Posterior vena cava (tissue), 2 donors: ENCODE data around the gene UPP1. TPM values are rescaled to one million over a fixed set of nuclear protein-coding genes. Genes with fewer than 3 reads are reported as not detected.

Experiments used
- DNase-seq: peaks from one replicate; pipeline ENCODE4 v3.0.0-alpha.2; 2020; ENCODE audit warnings: low spot score
- intact Hi-C, 2 donors: fragments of 100-400 bp; cut with DNase I; formaldehyde crosslinking; loops; one replicate each; pipeline versions ENCODE4 v1.14.1 to v1.14.2; 2022 to 2023
- total RNA-seq, 2 donors: library from RNA; stranded (reverse); fragmentation: NEBNext Ultra II Directional; extraction: Animal tissue kit (Norgen Biotek cat#: 25700); gene quantifications; one replicate each; pipeline ENCODE4 v1.2.1, GENCODE V29; 2021
- donor health status: DM: yes; HTN: yes; CAD: no.
- donor health status: DM: yes; HTN: yes; CAD: no.

Gene UPP1
- total RNA-seq, 2 donors from 2014 or later = 25.5 to 25.9 TPM

GRCh38 chr7:48083114-48083830 is 5.8 kb upstream of the UPP1 start:
- DNase-seq = no peak
- intact Hi-C loops = no loop called here

- intact Hi-C loops = no loop called here
Observed at GRCh38 chr7:48084727-48085432, 4.2 kb upstream of the UPP1 start.

GRCh38 chr7:48085433-48085791 is 3.7 kb upstream of the UPP1 start:
- intact Hi-C loops = no loop called here
- DNase-seq = no peak

More at GRCh38 chr7:48084727-48085432, 4.2 kb upstream of the UPP1 start:
- DNase-seq = no peak

- intact Hi-C loops = no loop called here
- no peak for DNase-seq
Observed at GRCh38 chr7:48085942-48086341, 3.1 kb upstream of the UPP1 start.

GRCh38 chr7:48087349-48087748 is 1.7 kb upstream of the UPP1 start:
- DNase-seq = no peak
- intact Hi-C loops = no loop called here

- intact Hi-C loops = no loop called here
- peak; percentile 97 for DNase-seq
Observed at GRCh38 chr7:48088559-48089045, 463 bp upstream of the UPP1 start.

- intact Hi-C loops = no loop called here
- no peak for DNase-seq
Observed at GRCh38 chr7:48090095-48090805, 1.2 kb downstream of the UPP1 start.

GRCh38 chr7:48091506-48092433 is 2.7 kb downstream of the UPP1 start:
- intact Hi-C loops = no loop called here
- DNase-seq = no peak

GRCh38 chr7:48094861-48095293 is 5.8 kb downstream of the UPP1 start:
- no peak for DNase-seq
- intact Hi-C loops = no loop called here

- intact Hi-C loops = no loop called here
Observed at GRCh38 chr7:48096273-48096672, 7.2 kb downstream of the UPP1 start.

GRCh38 chr7:48097521-48098231 is 8.6 kb downstream of the UPP1 start:
- DNase-seq = no peak
- intact Hi-C loops = no loop called here

More at GRCh38 chr7:48096273-48096672, 7.2 kb downstream of the UPP1 start:
- no peak for DNase-seq

- intact Hi-C loops = no loop called here
- no peak for DNase-seq
Observed at GRCh38 chr7:48098846-48099245, 9.8 kb downstream of the UPP1 start.

GRCh38 chr7:48099781-48100180 is 10.7 kb downstream of the UPP1 start:
- no peak for DNase-seq
- intact Hi-C loops = loop anchor here in 1 of 2 donors (10.0 kb wide), 1 partner anchor 155 kb away; the partner anchor contains the start of gene PKD1L1

GRCh38 chr7:48101352-48101751 is 12.3 kb downstream of the UPP1 start:
- intact Hi-C loops = loop anchor here in 1 of 2 donors (10.0 kb wide), 1 partner anchor 157 kb away; the partner anchor contains the start of gene PKD1L1
- no peak for DNase-seq

GRCh38 chr7:48101968-48102367 is 12.9 kb downstream of the UPP1 start:
- intact Hi-C loops = loop anchor here in 1 of 2 donors (10.0 kb wide), 1 partner anchor 157 kb away; the partner anchor contains the start of gene PKD1L1
- DNase-seq = no peak

- intact Hi-C loops = loop anchor here in 1 of 2 donors (10.0 kb wide), 1 partner anchor 158 kb away; the partner anchor contains the start of gene PKD1L1
- DNase-seq = no peak
Observed at GRCh38 chr7:48102530-48102929, 13.5 kb downstream of the UPP1 start.

GRCh38 chr7:48105045-48105444 is 16.0 kb downstream of the UPP1 start:
- intact Hi-C loops = loop anchor here (5.0 to 10.0 kb wide), 3 partner anchors 113 to 160 kb away; partner anchors contain the start of gene PKD1L1 (in 2 of the 2)
- DNase-seq = no peak
